Activated naive CD8-positive, alpha-beta T cell (primary cell): ENCODE results near the gene PAQR4.
A peak's percentile ranks its signal among the peaks of the same experiment; 100 is the strongest.

ENCODE experiments used
- H3K27ac Mint-ChIP-seq: one replicate; pipeline ENCODE4 v1.8.0; 2021; ENCODE audit warnings: mixed read lengths
- H3K27me3 Mint-ChIP-seq: one replicate; pipeline ENCODE4 v1.8.0; 2021; ENCODE audit warnings: mixed read lengths
- H3K36me3 Mint-ChIP-seq: one replicate; pipeline ENCODE4 v1.8.0; 2021; ENCODE audit warnings: mixed read lengths
- H3K4me1 Mint-ChIP-seq: one replicate; pipeline ENCODE4 v1.8.0; 2021; ENCODE audit warnings: low read depth, mixed read lengths
- H3K4me3 Mint-ChIP-seq: one replicate; pipeline ENCODE4 v1.8.0; 2021; ENCODE audit warnings: mild to moderate bottlenecking, mixed read lengths
- H3K9me3 Mint-ChIP-seq: one replicate; pipeline ENCODE4 v1.8.0; 2021; ENCODE audit warnings: low read depth, mixed read lengths

PAQR4 gene

DNA sequence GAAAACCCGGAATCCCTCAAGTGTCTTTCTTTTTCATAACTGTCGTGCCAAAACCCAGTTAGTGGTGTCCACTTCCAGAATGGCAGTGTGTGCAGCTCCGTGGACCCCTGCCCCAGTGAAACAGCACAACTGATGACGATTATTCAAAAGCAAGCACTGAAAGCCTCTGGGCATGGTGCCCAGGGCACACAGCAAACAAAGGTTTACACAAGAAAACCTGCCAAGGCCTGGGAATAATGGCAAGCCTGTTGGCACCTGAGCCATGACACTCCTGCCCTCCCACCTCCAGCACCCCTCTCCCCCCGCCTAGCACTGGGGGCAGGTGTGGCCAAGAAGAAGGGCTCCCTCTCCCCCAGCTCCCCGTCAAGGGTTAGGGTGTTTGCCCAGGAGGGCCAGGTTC is 8.3 kb downstream of the PAQR4 start:
- no peaks in the 10 kb centered on the region for H3K27me3 Mint-ChIP-seq
- no peak overlapping the region for H3K27ac Mint-ChIP-seq
- no peaks in the 10 kb centered on the region for H3K36me3 Mint-ChIP-seq
- H3K4me1 Mint-ChIP-seq: peaks cover 4% of the 10 kb centered on the region
- no peaks in the 10 kb centered on the region for H3K9me3 Mint-ChIP-seq
- no peak overlapping the region for H3K4me3 Mint-ChIP-seq

DNA sequence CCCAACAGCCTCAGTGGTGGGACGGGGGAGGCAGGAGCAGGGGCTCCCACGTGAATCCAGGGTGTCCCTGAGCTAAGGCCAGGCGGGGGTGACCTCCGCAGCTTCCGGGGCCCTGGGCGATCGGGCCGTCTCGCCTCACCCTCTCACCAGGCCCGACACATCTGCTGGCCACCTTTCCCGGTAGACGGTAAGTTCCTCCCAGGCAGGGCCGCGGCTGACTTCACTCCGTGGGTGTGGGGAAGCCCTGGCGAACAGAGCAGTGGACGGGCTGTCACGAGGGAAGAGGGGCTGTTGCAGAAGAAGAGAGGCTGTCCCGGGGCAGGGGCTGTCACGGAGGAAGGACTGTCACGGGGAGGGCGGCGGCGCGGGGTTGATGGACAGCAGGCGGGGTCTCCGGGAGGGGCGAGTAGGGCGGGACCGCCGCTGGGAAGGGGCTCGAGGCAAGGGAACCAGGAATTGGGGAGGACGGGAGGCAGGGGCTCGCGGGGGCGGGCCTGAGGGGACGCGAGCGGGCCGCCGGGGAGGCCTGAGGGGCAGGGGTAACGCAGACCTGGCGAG is 10.6 kb downstream of the PAQR4 start:
- Mint-ChIP-seq H3K27ac (peak overlapping the region; percentile 28), H3K27me3 (no peaks in the 10 kb centered on the region), H3K4me1 (peaks cover 5% of the 10 kb centered on the region), H3K9me3 (no peaks in the 10 kb centered on the region), H3K36me3 (no peaks in the 10 kb centered on the region), H3K4me3 (peak overlapping the region; percentile 83)

GRCh38 chr16:2980227-2981176 is 11.4 kb downstream of the PAQR4 start, which contains the start of gene PKMYT1:
Gene PKMYT1, minus strand, starts transcription at chr16:2980446. Its CDS starts 789 bp downstream, at chr16:2979657.
- Mint-ChIP-seq H3K4me1 (peaks cover 5% of the 10 kb centered on the region), H3K27me3 (no peaks in the 10 kb centered on the region), H3K27ac (peak within 1 kb of the TSS; percentile 81), H3K36me3 (no peaks in the 10 kb centered on the region), H3K4me3 (peak within 1 kb of the TSS; percentile 83), H3K9me3 (no peaks in the 10 kb centered on the region)

DNA sequence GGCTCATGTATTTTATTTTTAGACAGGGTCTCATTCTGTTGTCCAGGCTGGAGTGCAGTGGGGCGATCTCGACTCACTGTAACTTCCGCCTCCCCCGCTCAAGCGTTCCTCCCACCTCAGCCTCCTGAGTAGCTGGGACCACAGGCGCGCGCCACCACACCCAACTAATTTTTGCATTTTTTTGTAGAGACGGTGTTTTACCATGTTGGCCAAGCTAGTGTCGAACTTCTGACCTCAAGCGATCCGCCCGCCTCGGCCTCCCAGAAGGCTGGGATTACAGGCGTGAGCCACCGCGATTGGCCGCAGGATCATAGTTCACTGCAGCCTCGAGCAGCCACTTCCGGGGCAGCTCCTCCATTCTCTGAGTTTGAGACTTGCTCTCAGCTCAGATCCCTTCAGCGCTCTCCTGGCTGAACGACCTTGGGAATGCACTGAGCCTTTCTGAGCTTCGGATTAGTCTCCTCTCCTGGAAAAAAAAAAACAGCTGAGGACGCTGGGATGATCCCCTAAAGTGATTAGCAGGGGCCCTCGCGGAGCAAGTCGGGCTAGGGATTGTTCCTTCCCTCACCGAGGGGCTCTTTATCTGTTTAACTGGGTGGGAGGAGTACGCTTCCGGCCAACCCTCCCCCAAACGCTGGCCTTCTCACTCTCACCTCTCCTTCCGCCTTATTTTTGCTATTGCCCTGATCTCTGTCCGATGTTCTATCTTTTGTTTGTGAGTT is 12.2 kb downstream of the PAQR4 start:
- no peaks in the 10 kb centered on the region for H3K9me3 Mint-ChIP-seq
- peaks cover 5% of the 10 kb centered on the region for H3K4me1 Mint-ChIP-seq
- H3K36me3 Mint-ChIP-seq: no peaks in the 10 kb centered on the region
- peak overlapping the region; percentile 81 for H3K27ac Mint-ChIP-seq
- peak overlapping the region; percentile 82 for H3K4me3 Mint-ChIP-seq
- H3K27me3 Mint-ChIP-seq: no peaks in the 10 kb centered on the region

DNA sequence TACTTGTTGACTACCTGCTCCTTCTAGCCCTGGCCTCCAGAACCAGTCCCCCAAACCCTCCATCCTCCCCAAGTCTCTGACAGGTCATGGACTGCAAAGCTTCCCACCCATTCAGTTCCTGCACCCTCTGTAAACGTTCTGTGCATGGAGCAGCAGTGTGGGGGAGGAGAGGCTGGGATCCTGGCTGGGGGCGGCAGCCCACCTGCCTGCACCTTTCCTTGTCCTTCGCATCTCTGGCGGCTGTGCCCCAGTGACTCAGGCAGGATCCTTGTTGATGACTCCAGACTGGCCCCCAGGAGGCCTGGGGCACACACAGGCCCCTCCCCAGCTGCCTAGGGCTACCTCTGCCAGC is 12.7 kb downstream of the PAQR4 start:
- Mint-ChIP-seq H3K27ac (peak overlapping the region; percentile 71), H3K9me3 (no peaks in the 10 kb centered on the region), H3K4me1 (peaks cover 5% of the 10 kb centered on the region)

DNA sequence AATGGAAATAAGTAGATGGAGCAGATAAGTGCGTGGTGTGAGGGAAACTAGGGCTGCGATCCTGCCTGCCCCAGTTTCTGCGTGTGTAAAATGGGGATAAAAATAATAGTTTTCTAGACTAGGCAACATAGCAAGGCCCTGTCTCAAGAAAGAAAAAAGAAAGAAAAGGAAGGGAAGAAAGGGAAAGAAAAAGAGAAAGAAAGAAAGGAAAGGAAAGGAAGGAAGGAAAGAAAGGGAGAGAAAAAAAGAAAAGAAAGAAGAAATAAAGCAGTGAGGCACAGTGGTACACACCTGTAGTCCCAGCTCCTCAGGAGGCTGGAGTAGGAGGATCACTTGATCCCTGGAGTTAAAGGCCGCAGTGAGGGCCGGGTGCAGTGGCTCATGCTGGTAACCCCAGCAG is 13.3 kb downstream of the PAQR4 start:
- Mint-ChIP-seq H3K27me3 (no peaks in the 10 kb centered on the region), H3K27ac (no peak overlapping the region), H3K9me3 (no peaks in the 10 kb centered on the region), H3K4me1 (peaks cover 5% of the 10 kb centered on the region), H3K36me3 (no peaks in the 10 kb centered on the region), H3K4me3 (peak overlapping the region; percentile 30)

More for the DNA sequence above, 12.7 kb downstream of the PAQR4 start:
- Mint-ChIP-seq H3K36me3 (no peaks in the 10 kb centered on the region), H3K27me3 (no peaks in the 10 kb centered on the region), H3K4me3 (peak overlapping the region; percentile 82)

DNA sequence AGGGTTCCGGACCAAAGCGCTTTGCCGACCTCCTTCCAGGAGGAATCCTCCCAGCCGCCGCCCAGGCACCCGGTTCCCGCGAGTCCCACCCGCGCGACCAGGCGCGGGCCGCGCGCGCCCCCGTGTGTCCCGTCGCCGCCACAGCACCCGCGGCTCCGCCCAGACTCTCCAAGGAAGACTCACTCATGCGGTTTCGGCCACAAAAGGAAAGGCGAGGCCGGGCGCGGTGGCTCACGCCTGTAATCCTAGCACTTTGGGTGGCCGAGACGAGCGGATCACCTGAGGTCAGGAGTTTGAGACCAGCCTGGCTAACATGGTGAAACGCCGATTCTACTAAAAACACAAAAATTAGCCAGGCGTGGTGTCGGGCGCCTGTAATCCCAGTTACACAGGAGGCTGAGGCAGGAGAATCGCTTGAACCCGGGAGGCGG is 14.6 kb downstream of the PAQR4 start:
- Mint-ChIP-seq H3K27ac (no peak overlapping the region), H3K9me3 (no peaks in the 10 kb centered on the region), H3K4me1 (peaks cover 5% of the 10 kb centered on the region), H3K36me3 (no peaks in the 10 kb centered on the region), H3K4me3 (peak overlapping the region; percentile 38), H3K27me3 (no peaks in the 10 kb centered on the region)

GRCh38 chr16:2985462-2985861 is 16.3 kb downstream of the PAQR4 start:
- Mint-ChIP-seq H3K36me3 (no peaks in the 10 kb centered on the region), H3K27ac (no peak overlapping the region), H3K4me1 (peaks cover 5% of the 10 kb centered on the region), H3K9me3 (no peaks in the 10 kb centered on the region), H3K27me3 (no peaks in the 10 kb centered on the region), H3K4me3 (no peak overlapping the region)

GRCh38 chr16:2985893-2986355 is 16.8 kb downstream of the PAQR4 start:
- Mint-ChIP-seq H3K27ac (no peak overlapping the region), H3K27me3 (no peaks in the 10 kb centered on the region), H3K4me3 (no peak overlapping the region), H3K4me1 (peaks cover 5% of the 10 kb centered on the region), H3K9me3 (no peaks in the 10 kb centered on the region), H3K36me3 (no peaks in the 10 kb centered on the region)

- no peaks in the 10 kb centered on the region for H3K27me3 Mint-ChIP-seq
- no peak overlapping the region for H3K4me3 Mint-ChIP-seq
- no peaks in the 10 kb centered on the region for H3K9me3 Mint-ChIP-seq
- no peaks in the 10 kb centered on the region for H3K36me3 Mint-ChIP-seq
- peaks cover 2% of the 10 kb centered on the region for H3K4me1 Mint-ChIP-seq
- H3K27ac Mint-ChIP-seq: no peak overlapping the region
These were observed 17.6 kb downstream of the PAQR4 start for GRCh38 chr16:2986623-2987188.

DNA sequence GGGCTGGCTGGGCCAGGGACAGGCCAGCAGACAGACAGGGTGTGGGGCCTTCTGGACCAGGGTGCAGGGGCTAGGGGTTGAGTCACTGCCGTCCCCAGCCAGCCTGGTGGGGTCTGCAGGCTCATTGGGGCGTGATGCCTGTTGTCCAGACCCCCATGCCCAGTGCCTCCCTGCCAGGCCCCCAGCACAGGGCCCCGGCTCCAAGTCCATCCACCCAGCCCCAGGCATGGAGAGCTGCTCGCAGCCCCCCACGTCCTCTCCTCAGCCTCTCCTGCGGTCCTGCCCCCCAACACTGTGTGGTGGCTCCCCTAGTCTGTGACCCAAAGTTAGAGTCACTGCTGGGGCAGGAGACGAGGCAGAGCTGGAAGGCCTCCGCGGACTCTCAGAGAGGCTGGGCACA is 18.1 kb downstream of the PAQR4 start:
- H3K4me1 Mint-ChIP-seq: peaks cover 1% of the 10 kb centered on the region
- H3K36me3 Mint-ChIP-seq: no peaks in the 10 kb centered on the region
- no peaks in the 10 kb centered on the region for H3K9me3 Mint-ChIP-seq
- no peaks in the 10 kb centered on the region for H3K27me3 Mint-ChIP-seq
- H3K4me3 Mint-ChIP-seq: no peak overlapping the region
- no peak overlapping the region for H3K27ac Mint-ChIP-seq

DNA sequence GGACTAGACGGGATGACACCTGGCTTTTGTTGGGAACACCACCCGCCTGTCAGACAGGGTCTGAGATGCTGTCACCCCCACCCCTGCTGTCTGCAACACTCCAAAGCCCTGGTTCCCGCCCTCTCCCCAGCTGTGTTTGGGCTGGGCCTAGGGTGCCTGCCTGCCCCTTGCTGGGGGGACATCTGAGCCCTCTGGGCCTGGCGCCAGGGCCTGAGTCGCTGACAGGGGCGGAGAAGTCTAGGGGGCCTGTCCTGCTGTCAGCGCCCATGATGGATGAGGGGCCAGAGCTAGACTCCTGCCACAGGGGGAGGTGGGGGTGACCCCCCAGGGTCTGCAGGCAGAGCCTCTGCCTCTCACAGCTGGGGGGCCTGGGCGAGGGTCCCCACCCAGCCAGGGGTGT is 18.7 kb downstream of the PAQR4 start:
- Mint-ChIP-seq H3K27me3 (no peaks in the 10 kb centered on the region), H3K9me3 (no peaks in the 10 kb centered on the region), H3K4me1 (peaks cover 1% of the 10 kb centered on the region), H3K36me3 (no peaks in the 10 kb centered on the region), H3K4me3 (no peak overlapping the region), H3K27ac (no peak overlapping the region)

DNA sequence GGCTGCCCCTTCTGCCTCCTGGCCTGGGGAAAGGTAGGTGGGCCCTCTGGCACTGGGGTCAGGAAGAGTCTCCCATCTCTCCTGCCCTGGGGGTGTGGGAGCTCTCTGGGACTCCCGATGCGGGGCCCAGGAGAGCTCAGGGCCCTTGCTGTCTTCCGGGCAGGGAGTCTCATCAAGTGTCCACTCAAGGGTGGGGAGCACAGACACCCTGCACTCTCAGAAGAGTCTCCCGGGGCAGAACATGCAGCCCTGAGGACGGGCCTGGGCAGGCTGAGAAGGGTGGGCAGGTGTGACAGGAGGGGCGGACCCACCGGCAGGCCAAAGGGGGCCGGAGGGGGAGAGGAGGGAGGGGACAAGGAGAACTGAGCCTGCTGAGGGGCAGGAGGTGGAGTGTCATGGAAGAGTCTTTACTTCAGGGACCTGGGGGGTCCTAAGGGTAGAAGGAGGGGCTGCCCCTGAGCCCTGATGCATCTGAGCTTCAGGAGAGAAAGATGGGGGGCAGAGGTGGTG is 19.5 kb downstream of the PAQR4 start:
- H3K27me3 Mint-ChIP-seq: no peaks in the 10 kb centered on the region
- no peaks in the 10 kb centered on the region for H3K4me1 Mint-ChIP-seq
- no peaks in the 10 kb centered on the region for H3K9me3 Mint-ChIP-seq
- no peaks in the 10 kb centered on the region for H3K36me3 Mint-ChIP-seq
- H3K27ac Mint-ChIP-seq: no peak overlapping the region
- H3K4me3 Mint-ChIP-seq: no peak overlapping the region

- H3K27ac Mint-ChIP-seq: no peak overlapping the region
- H3K4me1 Mint-ChIP-seq: no peaks in the 10 kb centered on the region
- no peaks in the 10 kb centered on the region for H3K9me3 Mint-ChIP-seq
- H3K4me3 Mint-ChIP-seq: no peak overlapping the region
- H3K36me3 Mint-ChIP-seq: no peaks in the 10 kb centered on the region
- H3K27me3 Mint-ChIP-seq: no peaks in the 10 kb centered on the region
These were observed 21.7 kb downstream of the PAQR4 start for GRCh38 chr16:2990891-2991290.
